ENCODE data around the gene EGR4. TPM values are rescaled to one million over a fixed set of nuclear protein-coding genes. Genes with fewer than 3 reads are reported as not detected.

Gene EGR4
- total RNA-seq, 1 experiment from 2014 or later = not detected

DNA sequence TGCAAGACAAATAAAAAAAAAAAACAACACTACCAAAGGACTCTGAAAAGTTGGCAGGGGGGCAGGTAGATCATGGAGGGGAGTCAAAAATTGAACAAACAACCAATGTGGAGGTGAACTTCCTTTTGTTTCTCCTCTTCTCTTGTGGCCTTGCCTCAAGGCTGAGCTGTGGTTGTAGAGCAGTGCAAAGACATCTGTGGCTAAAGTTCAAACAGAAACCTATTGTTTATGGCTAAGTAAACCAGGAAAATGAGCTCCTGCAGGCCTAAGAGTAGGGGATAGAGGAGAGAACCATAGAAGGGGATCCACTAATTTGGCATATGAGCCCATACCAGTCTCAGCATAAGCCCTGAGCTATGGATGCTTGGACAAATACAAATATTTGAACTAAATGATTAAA lies 40.2 kb upstream of the EGR4 start:
- Histone ChIP-seq H3K36me3 (ENCODE audit: control insufficient read depth, insufficient read depth, low read length) (no peaks in the 10 kb centered on the region), H3K9me3 (0 out of 2 replicates have a peak, but pooled peaks cover 2% of the 10 kb centered on the region), H3K27me3 (replicated peaks; ENCODE audit: control insufficient read depth, insufficient read depth, low read length) (no peaks in the 10 kb centered on the region), H3K4me3 (ENCODE audit: low read depth, low read length) (no peak overlapping the region), H3K4me1 (peaks cover 6% of the 10 kb centered on the region; the same call in 1 of the 2 replicates)
- Mint-ChIP-seq H3K27me3 (ENCODE audit: insufficient read depth, unreplicated experiment) (peaks cover 7% of the 10 kb centered on the region), H3K4me3 (ENCODE audit: unreplicated experiment) (no peak overlapping the region), H3K4me1 (ENCODE audit: low read depth, unreplicated experiment) (no peaks in the 10 kb centered on the region), H3K9me3 (ENCODE audit: unreplicated experiment) (peaks cover 10% of the 10 kb centered on the region), H3K27ac (ENCODE audit: unreplicated experiment) (no peak overlapping the region), H3K36me3 (ENCODE audit: insufficient read depth, unreplicated experiment) (no peaks in the 10 kb centered on the region)
- no TSS peak for BruUV-seq (replicated peaks)
- intact Hi-C loops (cut with micrococcal nuclease; ENCODE audit: unreplicated experiment) = no loop called here
- no peak for DNase-seq
- TF ChIP-seq, protein P1, sequence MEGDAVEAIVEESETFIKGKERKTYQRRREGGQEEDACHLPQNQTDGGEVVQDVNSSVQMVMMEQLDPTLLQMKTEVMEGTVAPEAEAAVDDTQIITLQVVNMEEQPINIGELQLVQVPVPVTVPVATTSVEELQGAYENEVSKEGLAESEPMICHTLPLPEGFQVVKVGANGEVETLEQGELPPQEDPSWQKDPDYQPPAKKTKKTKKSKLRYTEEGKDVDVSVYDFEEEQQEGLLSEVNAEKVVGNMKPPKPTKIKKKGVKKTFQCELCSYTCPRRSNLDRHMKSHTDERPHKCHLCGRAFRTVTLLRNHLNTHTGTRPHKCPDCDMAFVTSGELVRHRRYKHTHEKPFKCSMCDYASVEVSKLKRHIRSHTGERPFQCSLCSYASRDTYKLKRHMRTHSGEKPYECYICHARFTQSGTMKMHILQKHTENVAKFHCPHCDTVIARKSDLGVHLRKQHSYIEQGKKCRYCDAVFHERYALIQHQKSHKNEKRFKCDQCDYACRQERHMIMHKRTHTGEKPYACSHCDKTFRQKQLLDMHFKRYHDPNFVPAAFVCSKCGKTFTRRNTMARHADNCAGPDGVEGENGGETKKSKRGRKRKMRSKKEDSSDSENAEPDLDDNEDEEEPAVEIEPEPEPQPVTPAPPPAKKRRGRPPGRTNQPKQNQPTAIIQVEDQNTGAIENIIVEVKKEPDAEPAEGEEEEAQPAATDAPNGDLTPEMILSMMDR (IDR thresholded peaks at IDR 0.05; ENCODE audit: insufficient read depth in 1 of 2, low read depth in 1 of 2, low read length in 1 of 2, severe bottlenecking in 1 of 2, unreplicated experiment in 1 of 2) = no peak
- POLR2A ChIA-PET = no interaction called here
- CTCF ChIA-PET = no interaction called here

DNA sequence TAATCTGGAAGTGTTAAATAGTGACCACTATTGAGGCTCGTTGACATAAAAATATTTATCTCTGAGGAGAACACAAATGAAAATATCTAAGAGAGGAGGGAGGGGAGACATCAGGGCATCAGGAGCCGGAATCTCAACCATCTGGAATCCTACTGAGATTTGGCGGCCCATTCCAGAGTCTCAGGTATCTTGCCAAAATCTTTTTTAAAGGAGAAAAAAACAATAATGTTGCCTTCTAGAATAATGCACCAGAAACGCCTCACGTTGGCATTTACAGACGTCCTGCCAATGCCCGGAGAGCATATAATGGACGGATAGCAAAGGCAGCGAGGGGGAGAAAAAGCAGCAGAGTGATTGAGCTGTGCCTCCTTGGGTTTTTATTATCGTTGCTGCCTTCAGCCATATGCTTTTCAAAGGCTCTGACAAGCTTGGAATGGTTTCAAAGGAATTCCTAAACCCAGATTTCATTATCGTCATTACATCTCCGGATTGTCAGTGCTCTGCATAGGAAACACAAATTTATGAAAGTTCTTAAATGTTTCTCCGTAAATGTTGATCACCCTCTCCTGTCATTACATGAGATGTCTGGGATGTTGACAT lies 30.9 kb upstream of the EGR4 start:
- H3K4me3 Mint-ChIP-seq (ENCODE audit: unreplicated experiment) = no peak overlapping the region
- H3K4me1 Mint-ChIP-seq (ENCODE audit: low read depth, unreplicated experiment) = no peaks in the 10 kb centered on the region
- intact Hi-C loops (cut with micrococcal nuclease; ENCODE audit: unreplicated experiment) = no loop called here
- POLR2A ChIA-PET = no interaction called here
- DNase-seq = no peak
- no peak overlapping the region for H3K27ac Mint-ChIP-seq (ENCODE audit: unreplicated experiment)
- H3K9me3 ChIP-seq = no peaks in the 10 kb centered on the region
- CTCF ChIA-PET = interaction anchor here (0.9 kb wide), 1 partner anchor 34 kb away, joined by 3 read pairs; no protein-coding TSS in a partner anchor
- TF ChIP-seq, protein P1 (IDR thresholded peaks at IDR 0.05; ENCODE audit: insufficient read depth in 1 of 2, low read depth in 1 of 2, low read length in 1 of 2, severe bottlenecking in 1 of 2, unreplicated experiment in 1 of 2) = no peak
- no peak overlapping the region for H3K4me3 ChIP-seq (ENCODE audit: low read depth, low read length)
- peaks cover 9% of the 10 kb centered on the region for H3K9me3 Mint-ChIP-seq (ENCODE audit: unreplicated experiment)
- H3K36me3 Mint-ChIP-seq (ENCODE audit: insufficient read depth, unreplicated experiment) = no peaks in the 10 kb centered on the region
- H3K4me1 ChIP-seq = no peaks in the 10 kb centered on the region; the same call in 1 of the 2 replicates
- H3K36me3 ChIP-seq (ENCODE audit: control insufficient read depth, insufficient read depth, low read length) = no peaks in the 10 kb centered on the region
- H3K27me3 Mint-ChIP-seq (ENCODE audit: insufficient read depth, unreplicated experiment) = peaks cover 12% of the 10 kb centered on the region
- H3K27me3 ChIP-seq (replicated peaks; ENCODE audit: control insufficient read depth, insufficient read depth, low read length) = no peaks in the 10 kb centered on the region
- BruUV-seq (replicated peaks) = no TSS peak

GRCh38 chr2:73323551-73323950 lies 30.2 kb upstream of the EGR4 start:
- H3K27me3 ChIP-seq (replicated peaks; ENCODE audit: control insufficient read depth, insufficient read depth, low read length) = no peaks in the 10 kb centered on the region
- no peak overlapping the region for H3K4me3 ChIP-seq (ENCODE audit: low read depth, low read length)
- Mint-ChIP-seq H3K9me3 (ENCODE audit: unreplicated experiment) (peaks cover 2% of the 10 kb centered on the region), H3K36me3 (ENCODE audit: insufficient read depth, unreplicated experiment) (no peaks in the 10 kb centered on the region), H3K4me1 (ENCODE audit: low read depth, unreplicated experiment) (no peaks in the 10 kb centered on the region), H3K4me3 (ENCODE audit: unreplicated experiment) (no peak overlapping the region), H3K27ac (ENCODE audit: unreplicated experiment) (no peak overlapping the region), H3K27me3 (ENCODE audit: insufficient read depth, unreplicated experiment) (peaks cover 12% of the 10 kb centered on the region)
- BruUV-seq (replicated peaks) = no TSS peak
- intact Hi-C loops (cut with micrococcal nuclease; ENCODE audit: unreplicated experiment) = no loop called here
- ChIA-PET POLR2A (no interaction called here), CTCF (interaction anchor here (0.9 kb wide), 1 partner anchor 33 kb away, joined by 3 read pairs; no protein-coding TSS in a partner anchor)
- no peaks in the 10 kb centered on the region for H3K36me3 ChIP-seq (ENCODE audit: control insufficient read depth, insufficient read depth, low read length)
- no peaks in the 10 kb centered on the region for H3K4me1 ChIP-seq
- DNase-seq = no peak
- H3K9me3 ChIP-seq = no peaks in the 10 kb centered on the region
- TF ChIP-seq, protein P1 (IDR thresholded peaks at IDR 0.05; ENCODE audit: insufficient read depth in 1 of 2, low read depth in 1 of 2, low read length in 1 of 2, severe bottlenecking in 1 of 2, unreplicated experiment in 1 of 2) = no peak
